PC-3 (cell line): ENCODE data around the gene GLI1.

Source experiments
- CTCF ChIP-seq: fragments of 300-600 bp; sonication (generic); conservative IDR thresholded peaks from 2 replicates; pipeline ENCODE4 v1.5.1; 2017; ENCODE audit warnings: antibody characterized with exemption, low read depth, mild to moderate bottlenecking, low read length
- EZH2 ChIP-seq: fragments of 300-600 bp; sonication (generic); IDR thresholded peaks from one replicate; pipeline ENCODE4 v1.6.1; 2017; ENCODE audit warnings: antibody characterized with exemption, mild to moderate bottlenecking, low read length; ENCODE audit not compliant: unreplicated experiment
- EZH2phosphoT487 ChIP-seq: fragments of 300-600 bp; sonication (generic); IDR thresholded peaks from 2 replicates; pipeline ENCODE4 v1.6.1; 2018; ENCODE audit warnings: mild to moderate bottlenecking, antibody characterized with exemption, low read length, borderline replicate concordance

GRCh38 chr12:57460468-57460784 is 841 bp downstream of the GLI1 start:
- TF ChIP-seq EZH2phosphoT487 (no peak), CTCF (no peak), EZH2 (no peak)
